ENCODE results near the gene ACBD4.
"Not testable (repeated sequence)": the region's sequence is repeated elsewhere in the genome, so short reads cannot be mapped to it uniquely, and the experiment has no call there.

ACBD4 gene

DNA sequence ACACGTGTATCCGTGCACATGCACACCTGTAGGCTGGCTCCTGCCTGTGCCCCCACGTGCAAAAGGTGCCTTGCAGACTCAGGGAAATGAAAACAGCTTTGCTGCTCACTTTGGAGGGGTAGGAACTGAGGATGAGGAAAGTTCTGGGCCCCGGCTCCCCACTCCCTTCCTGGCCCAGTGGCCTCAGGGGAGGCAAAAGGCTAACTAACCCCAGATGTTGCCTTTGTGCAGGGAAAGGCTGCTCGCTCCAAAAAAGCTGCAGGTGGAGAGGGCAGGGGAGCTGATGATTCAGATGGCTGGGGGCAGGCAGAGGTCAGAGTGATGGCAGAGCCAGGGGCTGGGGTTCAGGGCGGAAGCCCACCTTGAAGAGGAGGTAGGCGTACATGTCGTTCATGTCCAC is 15.5 kb upstream of the ACBD4 start:
- DNase-seq (ENCODE audit: low read depth in 2 of 2): no peak

DNA sequence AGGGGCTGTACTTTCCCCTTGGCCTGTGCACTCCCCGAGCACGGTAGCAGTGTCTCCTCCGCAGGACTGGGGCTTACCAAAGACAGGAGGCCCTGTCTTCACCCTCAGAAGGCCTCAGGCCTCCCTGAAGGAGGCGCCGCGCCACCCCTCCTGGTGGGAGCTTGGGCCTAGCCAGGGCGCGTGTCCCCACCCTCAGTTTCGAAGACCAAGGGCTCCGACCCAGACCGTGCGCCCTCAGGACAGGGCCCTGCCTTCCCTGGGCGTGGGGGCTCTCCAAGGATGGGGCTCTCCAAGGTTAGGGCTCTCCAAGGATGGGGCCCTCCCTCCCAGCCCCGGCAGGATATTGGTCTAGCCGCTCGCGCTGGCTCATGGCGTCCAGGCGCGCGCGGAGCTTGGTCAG is 14.9 kb upstream of the ACBD4 start:
- no peak for DNase-seq (ENCODE audit: low read depth in 2 of 2)

- no peak for DNase-seq (ENCODE audit: low read depth in 2 of 2)
These were observed 14.4 kb upstream of the ACBD4 start for GRCh38 chr17:45121055-45121454.

DNA sequence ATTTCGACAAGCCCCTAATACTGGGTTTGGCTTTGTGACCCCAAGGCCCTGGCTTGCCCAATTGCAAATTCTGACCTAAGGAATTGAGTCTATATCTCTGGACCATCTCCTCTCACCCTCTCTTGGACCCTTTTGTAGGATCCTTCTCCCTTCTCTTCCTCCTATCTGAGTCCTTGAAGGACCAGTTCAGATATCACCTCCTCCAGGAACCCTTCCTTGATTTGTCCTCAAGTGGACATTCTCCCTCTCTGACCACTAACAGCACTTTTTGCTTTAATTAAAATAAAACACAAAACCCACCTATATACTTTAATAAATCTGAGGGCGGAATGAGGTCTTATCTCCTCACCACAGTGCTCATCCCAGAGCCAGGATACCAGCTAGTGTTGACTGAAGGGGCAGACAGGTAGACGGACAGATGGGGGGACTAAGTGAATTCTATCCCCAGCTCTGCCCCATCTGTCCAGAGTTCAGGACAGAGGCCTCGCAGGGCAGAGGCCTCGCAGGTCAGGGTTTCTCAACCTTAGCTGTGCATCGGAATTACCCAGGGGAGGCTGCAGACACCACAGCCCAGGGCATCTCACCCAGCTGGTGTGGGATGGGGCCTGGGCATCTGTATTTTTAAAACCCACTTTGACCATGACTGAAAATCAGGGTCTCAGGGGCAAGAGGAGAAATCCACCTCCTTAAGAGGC is 12.3 kb upstream of the ACBD4 start:
- DNase-seq (ENCODE audit: low read depth in 2 of 2): no peak

DNA sequence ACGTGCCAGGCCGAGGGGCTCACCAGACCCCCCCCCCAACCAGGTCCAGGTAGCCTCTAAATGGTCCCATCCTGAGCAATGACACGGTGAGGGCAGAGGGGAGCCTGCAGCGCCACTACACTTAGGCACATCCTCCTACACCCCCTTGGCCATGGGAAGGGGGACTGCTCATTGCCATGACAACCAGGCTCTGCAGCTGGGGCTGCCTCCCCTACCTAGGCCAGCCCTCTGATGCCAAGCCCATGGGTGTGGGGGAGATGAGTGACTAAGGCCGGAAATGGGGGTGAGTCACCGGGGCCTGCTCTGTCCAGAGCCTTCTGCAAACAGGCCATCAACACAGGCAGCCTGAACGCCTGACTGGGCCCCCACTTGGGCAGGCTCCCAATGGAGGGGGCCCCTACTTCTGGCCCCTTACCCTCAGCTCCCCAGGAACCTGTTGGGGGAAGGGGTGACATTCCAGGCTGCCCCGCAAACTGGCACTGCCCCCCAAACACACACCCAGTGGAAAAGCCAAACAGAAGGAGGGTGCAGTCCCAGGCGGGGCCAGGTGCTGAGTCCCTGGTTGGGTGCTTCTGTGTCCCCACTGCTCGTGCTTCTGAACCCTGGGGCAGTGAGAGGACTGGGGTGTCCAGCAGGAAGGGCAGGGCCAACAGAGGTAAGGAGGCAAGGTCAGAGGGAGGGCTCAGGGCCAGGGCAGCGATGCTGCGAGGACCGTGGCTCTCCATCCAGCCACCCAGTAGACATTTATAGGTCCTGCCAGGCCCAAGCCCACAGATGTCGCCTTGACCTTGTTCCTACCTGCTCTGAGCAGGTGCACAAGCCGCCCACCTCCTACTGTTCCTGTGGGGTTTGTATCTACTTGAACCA is 11.3 kb upstream of the ACBD4 start:
- no peak for DNase-seq (ENCODE audit: low read depth in 2 of 2)

DNA sequence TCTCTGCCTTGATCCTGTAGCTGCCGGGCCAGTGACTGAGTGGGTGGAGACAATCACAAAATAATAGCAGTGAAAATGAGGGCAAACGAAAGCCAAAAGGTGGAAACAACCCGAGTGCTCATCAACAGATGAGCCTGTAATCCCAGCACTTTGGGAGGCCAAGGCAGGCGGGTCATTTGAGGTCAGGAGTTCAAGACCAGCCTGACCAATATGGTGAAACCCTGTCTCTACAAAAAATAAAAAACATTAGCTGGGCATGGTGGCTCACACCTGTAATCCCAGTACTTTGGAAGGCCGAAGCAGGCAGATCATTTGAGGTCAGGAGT is 10.7 kb upstream of the ACBD4 start:
- not testable (repeated sequence) for DNase-seq (ENCODE audit: low read depth in 2 of 2)

GRCh38 chr17:45125509-45125908 is 10.0 kb upstream of the ACBD4 start:
- DNase-seq (ENCODE audit: low read depth in 2 of 2): no peak

DNA sequence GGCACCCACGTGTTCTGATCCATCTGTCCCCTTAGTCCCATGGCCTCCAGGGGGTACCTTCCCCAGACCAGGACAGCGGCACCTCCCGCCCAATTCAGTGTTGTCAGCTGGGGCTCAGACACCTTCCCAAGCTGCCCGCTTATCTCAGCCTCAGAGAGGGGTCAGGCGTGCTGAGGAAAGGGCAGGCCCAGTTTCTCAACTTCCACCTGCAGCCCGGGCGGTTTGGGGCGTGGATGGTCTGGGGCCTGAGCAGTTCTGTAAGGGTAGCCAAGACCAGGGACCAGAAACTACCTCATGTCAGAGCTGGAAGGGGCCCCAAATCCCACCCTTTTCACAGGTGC is 8.3 kb upstream of the ACBD4 start:
- no peak for DNase-seq (ENCODE audit: low read depth in 2 of 2)

DNA sequence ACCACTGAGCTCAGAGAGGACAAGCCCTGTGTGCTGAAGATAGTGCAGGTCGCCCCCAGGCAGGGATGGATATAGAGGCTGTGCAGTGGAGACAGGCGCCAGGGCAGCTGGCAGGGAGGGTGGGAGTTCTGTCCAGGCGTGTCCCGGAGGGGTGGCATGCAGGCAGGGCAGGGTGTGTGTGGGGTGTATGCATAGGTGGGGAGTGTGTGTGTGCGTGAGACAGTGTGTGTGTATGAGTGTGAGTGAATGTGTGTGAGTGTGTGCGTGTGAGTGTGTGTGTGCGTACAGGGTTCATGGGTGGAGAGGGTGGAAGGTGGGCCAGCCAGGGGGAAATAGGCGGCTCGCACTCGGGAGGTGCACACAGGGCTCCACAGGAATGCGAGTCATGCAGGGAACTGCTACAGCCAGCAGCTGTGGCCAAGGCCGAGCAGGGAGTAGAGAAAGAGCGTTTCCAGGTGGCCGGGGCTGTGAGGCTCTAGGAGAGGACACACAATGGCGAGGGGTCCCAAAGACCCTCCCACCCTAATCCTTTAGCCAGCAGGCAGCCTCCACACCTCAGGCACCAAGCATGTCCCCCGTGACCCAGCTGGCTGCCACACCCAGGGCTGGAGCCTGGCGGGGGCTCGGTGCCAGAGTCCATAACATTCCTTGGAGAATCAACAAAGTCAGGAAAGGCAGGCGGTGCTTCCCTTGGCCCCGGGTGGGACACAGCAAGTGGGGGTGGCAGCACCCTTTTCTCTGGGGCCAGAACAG is 7.8 kb upstream of the ACBD4 start:
- DNase-seq (ENCODE audit: low read depth in 2 of 2): no peak

DNA sequence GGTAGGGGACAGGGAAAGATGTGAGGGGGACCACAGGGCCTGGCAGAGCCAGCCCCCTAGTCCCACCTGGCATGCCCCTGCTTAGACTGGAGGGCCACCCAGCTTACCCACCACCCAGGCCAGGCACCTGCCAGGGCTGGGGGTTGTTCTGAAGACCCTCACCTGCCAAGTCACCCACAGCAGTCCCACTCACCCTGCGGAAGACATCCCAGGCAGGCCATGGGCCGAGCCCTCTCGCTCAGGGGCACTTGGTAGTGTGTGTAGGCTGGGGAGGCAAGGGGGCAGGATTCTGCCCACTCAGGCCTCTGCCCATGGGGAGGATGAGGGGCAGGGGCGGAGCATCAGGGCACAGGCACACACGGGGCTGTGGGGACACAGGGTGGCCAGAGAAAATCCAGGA is 7.2 kb upstream of the ACBD4 start:
- no peak for DNase-seq (ENCODE audit: low read depth in 2 of 2)

- DNase-seq (ENCODE audit: low read depth in 2 of 2): no peak
These were observed 6.5 kb upstream of the ACBD4 start for GRCh38 chr17:45128989-45129388.

DNA sequence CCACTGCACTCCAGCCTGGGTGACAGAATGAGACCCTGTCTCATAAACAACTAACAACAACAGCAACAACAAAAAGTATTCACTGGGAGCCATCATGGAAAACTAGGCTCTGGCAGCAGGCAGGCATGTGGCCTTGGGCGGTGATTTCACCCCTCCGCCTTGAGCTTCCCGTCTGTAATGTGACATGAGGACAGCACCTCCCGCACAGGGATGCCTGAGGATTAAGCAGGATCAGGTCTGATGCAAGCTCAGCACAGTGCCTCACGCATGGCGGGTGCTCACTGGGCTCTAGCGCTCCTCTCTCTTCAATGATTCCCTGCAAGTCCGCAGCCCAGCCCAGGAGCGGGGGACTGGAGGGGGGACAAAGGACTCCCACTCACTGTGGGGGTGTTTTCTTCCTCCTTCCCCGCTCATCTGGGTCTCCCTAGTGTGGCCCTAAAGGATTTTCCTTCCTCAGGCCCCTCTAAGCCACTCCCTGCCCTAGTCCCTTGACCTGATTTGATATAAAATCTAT is 6.0 kb upstream of the ACBD4 start:
- no peak for DNase-seq (ENCODE audit: low read depth in 2 of 2)

GRCh38 chr17:45129940-45130680 is 5.4 kb upstream of the ACBD4 start:
- no peak for DNase-seq (ENCODE audit: low read depth in 2 of 2)

DNA sequence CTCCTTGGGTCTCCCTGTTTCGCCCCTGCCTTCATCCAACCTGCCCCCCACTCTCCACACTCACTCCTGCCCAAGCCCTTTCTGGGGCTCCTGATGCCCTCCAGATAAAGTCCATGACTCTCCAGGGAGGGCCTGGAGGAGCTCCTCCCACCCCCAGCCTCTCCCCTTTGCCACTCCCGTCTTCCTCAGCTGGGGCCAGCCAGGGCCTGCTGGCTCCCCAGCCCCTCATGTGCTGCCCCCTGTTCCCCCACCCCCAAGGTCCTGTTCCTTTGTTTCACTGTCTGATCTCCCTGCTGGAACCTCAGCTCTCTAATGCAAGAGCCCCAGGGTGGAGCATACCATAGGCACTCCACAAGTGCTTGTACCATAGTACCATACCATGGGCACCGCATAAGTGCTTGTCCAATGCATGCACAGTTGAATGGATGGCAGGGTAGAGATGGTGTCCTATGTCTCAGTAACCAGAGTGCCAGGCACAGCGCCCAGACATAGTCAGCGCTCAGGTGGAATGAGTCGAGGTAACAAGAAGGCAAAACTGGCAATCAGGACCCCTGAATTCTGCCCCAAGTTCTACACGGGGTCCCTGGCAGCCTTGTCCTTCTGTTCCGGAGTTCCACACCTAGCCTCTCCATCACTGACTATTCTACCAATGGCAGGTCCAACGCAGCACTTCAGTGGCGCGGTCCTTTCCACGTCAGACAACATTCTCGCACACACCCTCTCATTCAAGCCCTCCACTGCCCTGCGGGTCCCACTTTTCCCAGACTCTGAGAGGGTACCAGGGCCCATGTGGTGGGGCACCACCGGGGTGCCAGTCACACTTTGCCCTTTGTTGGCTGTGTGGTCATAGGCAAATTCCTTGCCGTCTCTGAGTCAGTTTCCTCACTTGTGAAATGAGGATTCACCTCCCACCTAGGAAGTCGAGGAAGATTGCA is 4.5 kb upstream of the ACBD4 start:
- no peak for DNase-seq (ENCODE audit: low read depth in 2 of 2)

DNA sequence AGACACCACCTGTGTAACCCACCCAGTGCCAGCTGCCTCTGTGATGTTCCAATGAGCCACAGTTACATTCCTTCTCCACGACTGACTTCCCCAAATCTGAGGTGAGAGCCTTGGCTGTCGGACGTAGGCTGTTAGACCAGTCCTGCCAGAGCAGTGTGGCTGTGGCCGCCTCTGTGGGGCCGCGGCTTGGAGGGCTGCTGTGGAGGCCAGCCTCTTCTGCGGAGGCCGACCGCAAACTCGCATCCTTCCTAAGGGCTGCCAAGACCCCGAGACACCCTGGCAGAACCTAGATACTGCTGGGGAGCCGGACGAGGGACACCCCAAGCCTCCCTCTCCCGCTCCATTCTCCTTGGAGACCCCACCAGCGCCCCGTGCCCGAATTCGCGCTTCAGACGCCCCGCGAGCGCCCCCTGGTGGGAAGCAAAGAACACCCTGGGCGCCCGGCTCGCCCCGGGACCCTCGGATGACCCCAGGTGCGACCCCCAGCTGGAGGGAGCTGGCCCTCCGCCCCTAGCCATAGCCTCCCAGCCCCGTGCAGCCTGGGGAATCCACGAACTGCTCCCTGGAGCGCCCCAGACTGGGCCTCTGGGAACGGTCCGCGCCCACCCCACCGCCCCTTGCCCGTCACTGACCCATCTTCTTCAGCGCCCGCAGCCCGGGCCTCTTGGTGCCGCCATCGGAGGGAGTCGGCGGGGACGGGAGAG is 3.7 kb upstream of the ACBD4 start:
- DNase-seq (ENCODE audit: low read depth in 2 of 2): peak; percentile 41 to 58

- DNase-seq (ENCODE audit: low read depth in 2 of 2): no peak
These were observed 3.2 kb upstream of the ACBD4 start, which contains the start of gene PLCD3 for GRCh38 chr17:45132320-45132571. Gene PLCD3, minus strand, starts transcription at chr17:45132515. Its CDS starts 105 bp downstream, at chr17:45132410.

GRCh38 chr17:45132572-45133463 is 2.7 kb upstream of the ACBD4 start:
- DNase-seq (ENCODE audit: low read depth in 2 of 2): peak; percentile 59 to 65

GRCh38 chr17:45135978-45136791 is 698 bp downstream of the ACBD4 start:
- DNase-seq (ENCODE audit: low read depth in 2 of 2): no peak

Measured in stimulated activated CD4-positive, alpha-beta T cell treated with anti-CD3 and anti-CD28 coated beads, Interleukin-4, amount 100 ng/mL, for 48 hours (primary cell).